HCT116 (cell line): Measurements from ENCODE around the gene EVC2. TPM values are rescaled to one million over a fixed set of nuclear protein-coding genes. Genes with fewer than 3 reads are reported as not detected.

Experiments
- ATAC-seq: fragments of 200-7000 bp; cut with Tn5 transposase; 2 replicates; pipeline ENCODE4 v1.9.1; 2020; ENCODE audit warnings: mild to moderate bottlenecking, moderate library complexity
- BruUV-seq: library from RNA; stranded (reverse); fragments of 400-500 nt; replicated peaks from 2 replicates; lab custom pipeline; 2021; lab: Mats Ljungman, UMichigan
- CTCF ChIA-PET: fragments of 300-600 bp; sonication (Branson Sonifier 250); formaldehyde crosslinking; loops from one replicate; lab custom pipeline; 2021; ENCODE audit warnings: antibody characterized with exemption; lab: Charles Lee
- POLR2A ChIA-PET: fragments of 300-600, 350-600 bp; sonication (Branson Sonifier 250); formaldehyde crosslinking; loops from one replicate; lab custom pipeline; 2021; ENCODE audit warnings: antibody characterized with exemption; lab: Charles Lee
- RAD21 ChIA-PET, 2 experiments: fragments of 300-600 bp; sonication (Branson Sonifier 250); formaldehyde crosslinking; loops; one replicate each; lab custom pipeline; 2023; ENCODE audit warnings: low total read pairs in 2 of 2; ENCODE audit not compliant: uncharacterized antibody in 2 of 2, unreplicated experiment in 2 of 2, low non-redundant PET in 1 of 2; lab: Charles Lee
- DNase-seq: peaks from one replicate; pipeline ENCODE4 v3.0.0-alpha.2; 2010; ENCODE audit warnings: low read depth, low spot score
- H2AFZ ChIP-seq: fragments of 200-600 bp; shearing (Covaris generic), sonication (generic); 2 replicates; pipeline ENCODE4 v1.6.1; 2017; ENCODE audit warnings: low read depth, mixed run types, mixed read lengths, antibody characterized with exemption, low read length; ENCODE audit not compliant: poor library complexity, severe bottlenecking
- H3K27ac ChIP-seq: 2 replicates; pipeline ENCODE4 v1.5.1; 2012; ENCODE audit warnings: low read depth, low read length
- H3K27me3 ChIP-seq: fragments of 200-600 bp; sonication (generic); 2 replicates; pipeline ENCODE4 v1.6.1; 2016; ENCODE audit warnings: mixed run types, low read length, mixed read lengths; ENCODE audit not compliant: insufficient read depth
- H3K36me3 ChIP-seq, 2 experiments: fragments of 200-500 bp in 1 of 2; fragments of 200-600 bp in 1 of 2; sonication (Bioruptor generic) in 1 of 2; sonication (generic) in 1 of 2; 2 replicates each; pipeline versions ENCODE4 v1.5.1 to v1.6.1; 2014 to 2016; ENCODE audit warnings: low read length in 2 of 2, inconsistent platforms in 1 of 2, mixed read lengths in 1 of 2, mixed run types in 1 of 2; ENCODE audit not compliant: insufficient read depth in 2 of 2, control insufficient read depth in 1 of 2
- H3K4me1 ChIP-seq, 2 experiments: fragments of 200-600 bp in 1 of 2; sonication (generic) in 1 of 2; 2 replicates each; pipeline versions ENCODE4 v1.5.1 to v1.6.1; 2012 to 2017; ENCODE audit warnings: low read length in 2 of 2, inconsistent platforms in 1 of 2, mild to moderate bottlenecking in 1 of 2, mixed read lengths in 1 of 2, mixed run types in 1 of 2, moderate library complexity in 1 of 2; ENCODE audit not compliant: insufficient read depth in 2 of 2, control insufficient read depth in 1 of 2
- H3K4me2 ChIP-seq: fragments of 200-600 bp; sonication (generic); 2 replicates; pipeline ENCODE4 v1.6.1; 2017; ENCODE audit warnings: mixed run types, low read length, mixed read lengths
- H3K4me3 ChIP-seq, 2 experiments: fragments of 200-600 bp in 1 of 2; sonication (generic) in 1 of 2; replicated peaks in 1 of 2; 2 replicates each; pipeline ENCODE4 v1.5.1; 2011 to 2016; ENCODE audit warnings: low read length in 2 of 2, control low read depth in 1 of 2, low read depth in 1 of 2, mild to moderate bottlenecking in 1 of 2, mixed read lengths in 1 of 2, mixed run types in 1 of 2
- H3K79me2 ChIP-seq: fragments of 200-600 bp; sonication (generic); 2 replicates; pipeline ENCODE4 v1.6.1; 2017; ENCODE audit warnings: mild to moderate bottlenecking, mixed run types, low read length, moderate library complexity, mixed read lengths; ENCODE audit not compliant: insufficient read depth
- H3K9ac ChIP-seq: fragments of 200-600 bp; sonication (generic); 2 replicates; pipeline ENCODE4 v1.6.1; 2016; ENCODE audit warnings: low read length, mixed read lengths
- H3K9me2 ChIP-seq: fragments of 200-600 bp; sonication (generic), shearing (Covaris generic); 2 replicates; pipeline ENCODE4 v1.6.1; 2017; ENCODE audit warnings: mixed run types, mild to moderate bottlenecking, moderate library complexity; ENCODE audit not compliant: insufficient read depth
- H3K9me3 ChIP-seq, 2 experiments: fragments of 200-500 bp in 1 of 2; fragments of 200-600 bp in 1 of 2; sonication (Bioruptor generic) in 1 of 2; sonication (generic) in 1 of 2; 2 replicates each; pipeline ENCODE4 v1.6.1; 2014 to 2017; ENCODE audit warnings: low read length in 2 of 2, mixed read lengths in 2 of 2, inconsistent platforms in 1 of 2, low read depth in 1 of 2, mild to moderate bottlenecking in 1 of 2, mixed run types in 1 of 2, moderate library complexity in 1 of 2; ENCODE audit not compliant: control insufficient read depth in 1 of 2, insufficient read depth in 1 of 2
- H4K20me1 ChIP-seq: fragments of 200-600 bp; sonication (generic), shearing (Covaris generic); 2 replicates; pipeline ENCODE4 v1.6.1; 2017; ENCODE audit warnings: mixed run types, mild to moderate bottlenecking, moderate library complexity; ENCODE audit not compliant: insufficient read depth
- CBX3 ChIP-seq: IDR thresholded peaks from 2 replicates; pipeline ENCODE4 v1.6.1; 2012; ENCODE audit warnings: low read depth
- CEBPB ChIP-seq: IDR thresholded peaks from 2 replicates; pipeline ENCODE4 v1.6.1; 2012; ENCODE audit warnings: low read depth
- EGR1 ChIP-seq: IDR thresholded peaks from 2 replicates; pipeline ENCODE4 v1.6.1; 2012; ENCODE audit warnings: low read depth
- ELF1 ChIP-seq: IDR thresholded peaks from 2 replicates; pipeline ENCODE4 v1.6.1; 2012; ENCODE audit warnings: low read depth, borderline replicate concordance
- EZH2phosphoT487 ChIP-seq: fragments of 200-600 bp; IDR thresholded peaks from 2 replicates; pipeline ENCODE4 v1.6.1; 2018; ENCODE audit warnings: antibody characterized with exemption, borderline replicate concordance
- FOSL1 ChIP-seq: IDR thresholded peaks from 2 replicates; pipeline ENCODE4 v1.6.1; 2012; ENCODE audit warnings: low read depth
- JUND ChIP-seq: IDR thresholded peaks from 2 replicates; pipeline ENCODE4 v1.6.1; 2012
- RAD21 ChIP-seq: IDR thresholded peaks from 2 replicates; pipeline ENCODE4 v1.6.1; 2012; ENCODE audit warnings: low read depth, mild to moderate bottlenecking
- SIN3A ChIP-seq: IDR thresholded peaks from 2 replicates; pipeline ENCODE4 v1.6.1; 2012; ENCODE audit warnings: low read depth
- SP1 ChIP-seq: IDR thresholded peaks from 2 replicates; pipeline ENCODE4 v1.6.1; 2012; ENCODE audit warnings: low read depth
- SRF ChIP-seq: IDR thresholded peaks from 2 replicates; pipeline ENCODE4 v1.6.1; 2012; ENCODE audit warnings: low read depth
- TCF7L2 ChIP-seq: IDR thresholded peaks from 2 replicates; pipeline ENCODE4 v1.7.0; 2011; ENCODE audit warnings: borderline replicate concordance, inconsistent platforms; ENCODE audit not compliant: insufficient read depth, insufficient read length; ENCODE audit errors: extremely low read depth
- ZBTB33 ChIP-seq: IDR thresholded peaks from 2 replicates; pipeline ENCODE4 v1.6.1; 2011; ENCODE audit warnings: mild to moderate bottlenecking, low read length, moderate library complexity; ENCODE audit not compliant: insufficient replicate concordance; ENCODE audit errors: extremely low read depth
- ZFX ChIP-seq: fragments of 450-650 bp; IDR thresholded peaks from 2 replicates; pipeline ENCODE4 v1.6.1; 2017
- ZNF274 ChIP-seq: fragments of 200-500 bp; sonication (Bioruptor generic); IDR thresholded peaks from 2 replicates; pipeline ENCODE4 v1.6.1; 2014; ENCODE audit warnings: mild to moderate bottlenecking, low read depth, low read length, inconsistent platforms
- intact Hi-C: fragments of 100-400 bp; cut with micrococcal nuclease; formaldehyde crosslinking; loops from 2 replicates; pipeline ENCODE4 v1.10.0; 2022
- total RNA-seq: library from RNA; stranded (reverse); gene quantifications from one replicate; pipeline ENCODE4 v1.2.1, GENCODE V29; 2021; ENCODE audit not compliant: unreplicated experiment
- TF ChIP-seq, protein P1 (sequence below): IDR thresholded peaks from 2 replicates; pipeline ENCODE4 v1.6.1; 2012; ENCODE audit warnings: low read depth
- TF ChIP-seq, protein P2 (sequence below): IDR thresholded peaks from 2 replicates; pipeline ENCODE4 v1.6.1; 2012

The EVC2 gene
- total RNA-seq, 1 experiment from 2014 or later, result not detected

- TF ChIP-seq, protein P1, sequence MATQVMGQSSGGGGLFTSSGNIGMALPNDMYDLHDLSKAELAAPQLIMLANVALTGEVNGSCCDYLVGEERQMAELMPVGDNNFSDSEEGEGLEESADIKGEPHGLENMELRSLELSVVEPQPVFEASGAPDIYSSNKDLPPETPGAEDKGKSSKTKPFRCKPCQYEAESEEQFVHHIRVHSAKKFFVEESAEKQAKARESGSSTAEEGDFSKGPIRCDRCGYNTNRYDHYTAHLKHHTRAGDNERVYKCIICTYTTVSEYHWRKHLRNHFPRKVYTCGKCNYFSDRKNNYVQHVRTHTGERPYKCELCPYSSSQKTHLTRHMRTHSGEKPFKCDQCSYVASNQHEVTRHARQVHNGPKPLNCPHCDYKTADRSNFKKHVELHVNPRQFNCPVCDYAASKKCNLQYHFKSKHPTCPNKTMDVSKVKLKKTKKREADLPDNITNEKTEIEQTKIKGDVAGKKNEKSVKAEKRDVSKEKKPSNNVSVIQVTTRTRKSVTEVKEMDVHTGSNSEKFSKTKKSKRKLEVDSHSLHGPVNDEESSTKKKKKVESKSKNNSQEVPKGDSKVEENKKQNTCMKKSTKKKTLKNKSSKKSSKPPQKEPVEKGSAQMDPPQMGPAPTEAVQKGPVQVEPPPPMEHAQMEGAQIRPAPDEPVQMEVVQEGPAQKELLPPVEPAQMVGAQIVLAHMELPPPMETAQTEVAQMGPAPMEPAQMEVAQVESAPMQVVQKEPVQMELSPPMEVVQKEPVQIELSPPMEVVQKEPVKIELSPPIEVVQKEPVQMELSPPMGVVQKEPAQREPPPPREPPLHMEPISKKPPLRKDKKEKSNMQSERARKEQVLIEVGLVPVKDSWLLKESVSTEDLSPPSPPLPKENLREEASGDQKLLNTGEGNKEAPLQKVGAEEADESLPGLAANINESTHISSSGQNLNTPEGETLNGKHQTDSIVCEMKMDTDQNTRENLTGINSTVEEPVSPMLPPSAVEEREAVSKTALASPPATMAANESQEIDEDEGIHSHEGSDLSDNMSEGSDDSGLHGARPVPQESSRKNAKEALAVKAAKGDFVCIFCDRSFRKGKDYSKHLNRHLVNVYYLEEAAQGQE, result no peak
- TF ChIP-seq EZH2phosphoT487 (no peak), FOSL1 (no peak)
Observed at GRCh38 chr4:5650040-5650439, 58.3 kb downstream of the EVC2 start (continued).

DNA sequence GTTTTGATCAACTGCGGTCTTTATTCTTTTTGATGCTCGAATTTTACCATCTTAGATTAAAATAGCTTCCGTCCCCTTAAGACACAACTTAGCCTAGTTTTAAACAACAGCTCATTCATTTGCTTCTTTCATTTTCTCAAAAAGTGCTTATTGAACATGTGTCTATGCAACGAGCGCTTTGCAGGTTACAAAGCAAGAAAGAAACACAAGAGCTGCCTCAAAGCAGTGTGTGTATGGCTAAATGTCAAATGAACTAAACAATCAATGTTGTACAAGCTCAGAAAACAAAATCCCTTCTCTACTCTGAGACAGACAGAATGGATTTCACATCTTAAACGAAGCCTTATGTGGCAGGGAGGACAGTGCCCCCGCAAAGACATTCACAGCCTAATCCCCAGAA is 61.0 kb downstream of the EVC2 start:
- POLR2A ChIA-PET, result no interaction called here
- Histone ChIP-seq H3K27ac (no peak overlapping the region), H3K4me2 (no peak overlapping the region), H3K27me3 (peaks cover 23% of the 10 kb centered on the region), H3K9ac (no peak overlapping the region), H3K4me3 (no peak overlapping the region), H4K20me1 (no peaks in the 10 kb centered on the region), H3K4me1 (no peaks in the 10 kb centered on the region), H3K9me3 (no peaks in the 10 kb centered on the region), H3K79me2 (no peaks in the 10 kb centered on the region), H3K36me3 (no peaks in the 10 kb centered on the region), H2AFZ (no peak overlapping the region), H3K9me2 (no peaks in the 10 kb centered on the region)
- no peak for ATAC-seq
- TF ChIP-seq, protein P1, result no peak
- no peak for TF ChIP-seq RAD21
- TF ChIP-seq, protein P2, sequence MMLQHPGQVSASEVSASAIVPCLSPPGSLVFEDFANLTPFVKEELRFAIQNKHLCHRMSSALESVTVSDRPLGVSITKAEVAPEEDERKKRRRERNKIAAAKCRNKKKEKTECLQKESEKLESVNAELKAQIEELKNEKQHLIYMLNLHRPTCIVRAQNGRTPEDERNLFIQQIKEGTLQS, result no peak
- no peak for TF ChIP-seq CEBPB
- no peak for TF ChIP-seq SP1
- no peak for TF ChIP-seq ZNF274
- no peak for TF ChIP-seq SIN3A
- no peak for TF ChIP-seq EGR1
- TF ChIP-seq JUND, result no peak
- no peak for TF ChIP-seq TCF7L2
- no peak for TF ChIP-seq SRF
- TF ChIP-seq EZH2phosphoT487, result no peak
- TF ChIP-seq ZBTB33, result no peak
- TF ChIP-seq FOSL1, result no peak
- TF ChIP-seq ELF1, result no peak
- TF ChIP-seq ZFX, result no peak
- no peak for TF ChIP-seq CBX3
- no peak for DNase-seq
- BruUV-seq, result no TSS peak
- CTCF ChIA-PET, result no interaction called here
- intact Hi-C loops, result no loop called here
- RAD21 ChIA-PET, result no interaction called here
